OCI-M2 (cell line): ENCODE results near the gene CNOT3.
"Not testable (repeated sequence)": the region's sequence is repeated elsewhere in the genome, so short reads cannot be mapped to it uniquely, and the experiment has no call there.

Experiments used
- DNase-seq: peaks from one replicate; lab custom pipeline; 2025; ENCODE audit not compliant: unreplicated experiment; lab: John Stamatoyannopoulos, UW

Gene CNOT3

GRCh38 chr19:54169149-54169740 lies 31.7 kb downstream of the CNOT3 start:
- no peak for DNase-seq

- DNase-seq: not testable (repeated sequence)
Measured at GRCh38 chr19:54171736-54172431, 34.3 kb downstream of the CNOT3 start.

GRCh38 chr19:54172471-54173358 lies 35.2 kb downstream of the CNOT3 start, which contains the start of gene TMC4:
TMC4 (minus strand) TSS chr19:54173160; CDS start chr19:54173117, 43 bp downstream.
- no peak for DNase-seq

GRCh38 chr19:54173359-54173699 lies 35.8 kb downstream of the CNOT3 start:
- DNase-seq: no peak

- no peak for DNase-seq
Measured at GRCh38 chr19:54173951-54174834, 36.6 kb downstream of the CNOT3 start.

- DNase-seq: no peak
Measured at GRCh38 chr19:54178581-54179261, 41.2 kb downstream of the CNOT3 start.

GRCh38 chr19:54179262-54179852 lies 41.8 kb downstream of the CNOT3 start:
- no peak for DNase-seq

GRCh38 chr19:54179921-54180461 lies 42.4 kb downstream of the CNOT3 start:
- no peak for DNase-seq

- no peak for DNase-seq
Measured at GRCh38 chr19:54180691-54181091, 43.1 kb downstream of the CNOT3 start.

- DNase-seq: not testable (repeated sequence)
Measured at GRCh38 chr19:54181894-54182293, 44.3 kb downstream of the CNOT3 start.

- no peak for DNase-seq
Measured at GRCh38 chr19:54183431-54183830, 45.9 kb downstream of the CNOT3 start.

GRCh38 chr19:54186351-54186750 lies 48.8 kb downstream of the CNOT3 start:
- DNase-seq: no peak

- no peak for DNase-seq
Measured at GRCh38 chr19:54186934-54187381, 49.4 kb downstream of the CNOT3 start.

GRCh38 chr19:54188215-54188871 lies 50.8 kb downstream of the CNOT3 start:
- no peak for DNase-seq

GRCh38 chr19:54189145-54189734 lies 51.7 kb downstream of the CNOT3 start, which contains the start of gene MBOAT7:
MBOAT7 (minus strand) TSS chr19:54189580; CDS start chr19:54188508, 1,072 bp downstream.
- no peak for DNase-seq

GRCh38 chr19:54189735-54190502 lies 52.4 kb downstream of the CNOT3 start:
- peak; percentile 99 for DNase-seq

GRCh38 chr19:54190503-54191010 lies 53.0 kb downstream of the CNOT3 start:
- peak; percentile 89 for DNase-seq
